Transverse colon (tissue), 3 donors: Measurements from ENCODE around the gene QRFP.

ENCODE experiments used
- POLR2A ChIP-seq: fragments of 450-650 bp; IDR thresholded peaks from one replicate; pipeline ENCODE4 v1.6.1; 2016; ENCODE audit warnings: antibody characterized with exemption, mild to moderate bottlenecking, moderate library complexity
- TF ChIP-seq, protein P1 (sequence below), 5 experiments: fragments of 200-600 bp in 3 of 5; fragments of 450-650 bp in 2 of 5; sonication (generic) in 3 of 5; IDR thresholded peaks; 1 replicate in 2 of 5; 2 replicates in 3 of 5; pipeline ENCODE4 v1.5.1; 2016 to 2017; ENCODE audit warnings: antibody characterized with exemption in 5 of 5, inconsistent platforms in 3 of 5, mild to moderate bottlenecking in 2 of 5, moderate library complexity in 1 of 5

DNA sequence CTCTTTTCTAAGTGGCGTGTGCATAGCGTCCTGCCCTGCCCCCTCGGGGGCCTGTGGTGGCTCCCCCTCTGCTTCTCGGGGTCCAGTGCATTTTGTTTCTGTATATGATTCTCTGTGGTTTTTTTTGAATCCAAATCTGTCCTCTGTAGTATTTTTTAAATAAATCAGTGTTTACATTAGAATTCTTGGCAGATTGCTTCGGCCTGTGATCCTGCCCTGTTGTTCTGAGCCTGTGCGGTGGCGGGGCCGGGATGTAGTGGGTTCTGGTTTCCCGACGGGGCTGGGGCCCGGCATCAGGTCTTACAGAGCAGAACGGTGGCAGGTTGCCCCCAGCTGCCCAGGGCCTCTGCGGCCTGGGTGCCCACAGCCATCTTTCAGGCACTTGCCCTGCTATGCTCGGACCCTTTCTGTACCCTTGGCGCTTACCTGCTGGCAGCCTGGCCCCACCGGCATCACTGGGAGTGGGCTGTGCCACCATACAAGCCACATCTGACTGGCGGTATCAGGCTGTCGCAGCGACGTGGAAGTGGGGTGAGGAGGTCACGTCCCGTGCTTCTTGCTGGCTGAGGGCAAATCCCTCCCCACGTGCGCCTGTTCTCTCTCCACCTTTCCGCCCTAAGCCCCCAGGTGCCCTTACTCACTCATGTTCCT, 9.0 kb downstream of the QRFP start:
- TF ChIP-seq, protein P1, sequence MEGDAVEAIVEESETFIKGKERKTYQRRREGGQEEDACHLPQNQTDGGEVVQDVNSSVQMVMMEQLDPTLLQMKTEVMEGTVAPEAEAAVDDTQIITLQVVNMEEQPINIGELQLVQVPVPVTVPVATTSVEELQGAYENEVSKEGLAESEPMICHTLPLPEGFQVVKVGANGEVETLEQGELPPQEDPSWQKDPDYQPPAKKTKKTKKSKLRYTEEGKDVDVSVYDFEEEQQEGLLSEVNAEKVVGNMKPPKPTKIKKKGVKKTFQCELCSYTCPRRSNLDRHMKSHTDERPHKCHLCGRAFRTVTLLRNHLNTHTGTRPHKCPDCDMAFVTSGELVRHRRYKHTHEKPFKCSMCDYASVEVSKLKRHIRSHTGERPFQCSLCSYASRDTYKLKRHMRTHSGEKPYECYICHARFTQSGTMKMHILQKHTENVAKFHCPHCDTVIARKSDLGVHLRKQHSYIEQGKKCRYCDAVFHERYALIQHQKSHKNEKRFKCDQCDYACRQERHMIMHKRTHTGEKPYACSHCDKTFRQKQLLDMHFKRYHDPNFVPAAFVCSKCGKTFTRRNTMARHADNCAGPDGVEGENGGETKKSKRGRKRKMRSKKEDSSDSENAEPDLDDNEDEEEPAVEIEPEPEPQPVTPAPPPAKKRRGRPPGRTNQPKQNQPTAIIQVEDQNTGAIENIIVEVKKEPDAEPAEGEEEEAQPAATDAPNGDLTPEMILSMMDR (IDR thresholded peaks at IDR 0.05), result no peak
- TF ChIP-seq POLR2A, result no peak
